GM12873 (cell line): ENCODE data around the gene KDM4B.

ENCODE experiments used
- TF ChIP-seq, protein P1 (sequence below): IDR thresholded peaks from 2 replicates; pipeline ENCODE4 v1.5.1; 2012; ENCODE audit warnings: low read depth, mild to moderate bottlenecking, moderate library complexity, low read length, control low read depth; ENCODE audit not compliant: insufficient read depth; ENCODE audit errors: missing control alignments

Gene KDM4B

DNA sequence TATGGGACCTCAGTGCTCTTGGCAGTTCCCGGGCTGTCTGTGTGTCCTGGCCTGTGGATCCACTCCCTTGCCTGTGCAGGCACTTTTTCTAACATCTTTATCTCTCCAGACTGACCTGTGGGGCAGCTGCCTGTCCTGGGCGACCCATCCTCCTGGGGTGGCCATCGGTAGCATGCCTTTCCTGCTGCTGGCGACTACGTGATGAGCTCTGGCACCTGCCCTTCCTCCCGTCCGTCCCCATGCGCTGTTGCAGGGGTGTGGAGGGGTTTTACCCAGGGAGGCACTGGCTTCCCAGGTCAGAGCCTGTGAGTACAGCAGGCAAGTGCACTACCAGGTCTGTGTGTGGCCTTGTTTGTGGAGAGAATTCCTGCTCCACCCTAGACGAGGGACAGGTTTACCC lies 93.3 kb downstream of the KDM4B start:
- TF ChIP-seq, protein P1, sequence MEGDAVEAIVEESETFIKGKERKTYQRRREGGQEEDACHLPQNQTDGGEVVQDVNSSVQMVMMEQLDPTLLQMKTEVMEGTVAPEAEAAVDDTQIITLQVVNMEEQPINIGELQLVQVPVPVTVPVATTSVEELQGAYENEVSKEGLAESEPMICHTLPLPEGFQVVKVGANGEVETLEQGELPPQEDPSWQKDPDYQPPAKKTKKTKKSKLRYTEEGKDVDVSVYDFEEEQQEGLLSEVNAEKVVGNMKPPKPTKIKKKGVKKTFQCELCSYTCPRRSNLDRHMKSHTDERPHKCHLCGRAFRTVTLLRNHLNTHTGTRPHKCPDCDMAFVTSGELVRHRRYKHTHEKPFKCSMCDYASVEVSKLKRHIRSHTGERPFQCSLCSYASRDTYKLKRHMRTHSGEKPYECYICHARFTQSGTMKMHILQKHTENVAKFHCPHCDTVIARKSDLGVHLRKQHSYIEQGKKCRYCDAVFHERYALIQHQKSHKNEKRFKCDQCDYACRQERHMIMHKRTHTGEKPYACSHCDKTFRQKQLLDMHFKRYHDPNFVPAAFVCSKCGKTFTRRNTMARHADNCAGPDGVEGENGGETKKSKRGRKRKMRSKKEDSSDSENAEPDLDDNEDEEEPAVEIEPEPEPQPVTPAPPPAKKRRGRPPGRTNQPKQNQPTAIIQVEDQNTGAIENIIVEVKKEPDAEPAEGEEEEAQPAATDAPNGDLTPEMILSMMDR = no peak

DNA sequence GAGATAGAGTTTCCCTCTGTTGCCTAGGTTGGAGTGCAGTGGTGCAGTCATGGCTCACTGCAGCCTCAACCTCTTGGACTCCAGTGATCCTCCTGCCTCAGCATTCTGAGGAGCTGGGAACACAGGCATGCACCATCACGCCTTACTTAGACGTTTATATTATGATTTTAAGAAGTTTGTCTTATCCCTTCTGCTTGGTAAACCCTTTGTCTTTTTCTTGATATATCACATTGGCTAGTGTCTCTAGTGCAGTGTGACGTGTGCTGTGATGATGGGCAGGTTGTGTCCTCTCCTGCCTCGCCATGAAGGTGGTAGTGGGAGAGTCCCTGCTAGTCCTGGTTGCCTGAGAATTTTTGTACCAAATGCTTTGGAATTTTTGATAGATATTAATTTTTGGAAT lies 93.9 kb downstream of the KDM4B start:
- TF ChIP-seq, protein P1 = no peak

DNA sequence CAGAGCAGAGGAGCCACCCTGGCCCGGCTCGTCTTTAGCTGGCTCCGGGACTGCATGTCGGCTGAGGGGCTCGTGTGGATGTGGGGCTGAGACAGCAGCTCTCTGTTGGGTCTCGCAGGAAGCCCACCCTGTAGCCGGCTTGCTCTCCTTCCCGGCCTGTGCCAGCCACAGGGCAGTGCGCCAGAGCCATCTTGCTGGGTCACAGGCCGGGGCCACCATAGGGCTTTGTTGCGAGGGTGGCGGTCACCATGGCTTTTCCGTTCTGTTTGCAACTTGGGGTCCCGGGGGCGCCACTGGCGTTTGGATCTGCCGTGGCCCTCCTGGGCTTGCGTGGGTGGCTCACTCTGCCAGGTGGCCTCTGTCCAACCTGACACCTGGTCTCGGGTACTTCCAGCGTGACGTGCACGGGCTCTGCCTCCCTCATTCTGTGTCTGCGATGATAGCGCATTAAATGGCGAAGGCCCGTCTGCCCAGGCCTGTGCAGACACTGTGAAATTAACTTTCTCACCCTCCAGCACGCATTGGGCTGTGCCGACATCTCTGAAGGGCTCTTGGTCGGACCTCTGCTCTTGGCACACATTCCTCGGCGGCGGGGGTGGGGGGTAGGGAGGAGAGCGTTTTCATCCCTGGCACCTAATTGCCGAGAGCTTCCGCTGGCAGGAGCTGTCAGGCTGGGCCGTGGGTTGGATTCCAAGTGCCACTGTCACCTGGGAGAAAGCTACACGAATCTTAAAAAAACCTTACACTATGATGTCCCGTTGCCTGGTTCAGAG lies 95.1 kb downstream of the KDM4B start:
- TF ChIP-seq, protein P1 = no peak

DNA sequence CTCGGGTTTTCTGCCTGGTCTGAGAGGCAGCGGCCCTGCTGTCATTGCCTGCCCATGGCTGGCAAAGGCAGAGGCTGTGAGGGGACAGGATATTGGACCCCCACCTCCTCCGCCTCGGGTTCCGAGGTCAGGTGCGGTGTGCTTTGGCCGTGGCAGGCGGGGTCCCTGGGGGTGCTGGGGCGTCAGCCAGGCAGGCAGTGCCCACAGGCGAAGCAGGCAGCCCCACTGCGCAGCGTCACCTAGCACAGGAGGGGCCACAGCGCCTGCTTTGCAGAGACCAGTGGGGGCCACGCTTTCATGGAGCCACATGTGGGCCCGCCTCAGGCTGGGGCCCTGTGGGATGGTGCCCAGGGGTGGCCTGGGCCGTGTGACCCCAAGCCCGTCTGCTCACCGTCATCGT lies 96.0 kb downstream of the KDM4B start:
- TF ChIP-seq, protein P1 = no peak

DNA sequence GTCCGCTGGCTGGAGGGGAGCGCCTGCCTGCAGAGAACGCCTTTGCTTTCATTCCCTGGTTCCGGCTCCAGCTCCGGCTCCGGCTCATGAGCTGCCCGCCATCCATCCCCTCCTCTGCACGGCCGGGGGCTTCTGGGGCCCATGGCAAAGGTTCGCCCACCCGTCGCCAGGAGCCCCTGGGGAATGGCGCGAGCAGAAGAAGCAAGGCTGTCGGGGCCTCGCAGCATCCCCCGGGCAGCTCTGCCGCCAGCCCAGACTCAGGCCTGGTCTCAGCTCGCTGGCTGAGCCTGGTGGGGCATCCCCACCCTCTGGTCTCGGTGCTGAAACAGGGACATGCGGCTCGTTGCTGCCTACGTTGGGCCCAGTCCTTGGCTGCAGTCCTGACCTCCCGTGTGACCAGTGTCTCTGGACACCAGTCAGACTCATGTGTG lies 96.8 kb downstream of the KDM4B start:
- TF ChIP-seq, protein P1 = no peak

DNA sequence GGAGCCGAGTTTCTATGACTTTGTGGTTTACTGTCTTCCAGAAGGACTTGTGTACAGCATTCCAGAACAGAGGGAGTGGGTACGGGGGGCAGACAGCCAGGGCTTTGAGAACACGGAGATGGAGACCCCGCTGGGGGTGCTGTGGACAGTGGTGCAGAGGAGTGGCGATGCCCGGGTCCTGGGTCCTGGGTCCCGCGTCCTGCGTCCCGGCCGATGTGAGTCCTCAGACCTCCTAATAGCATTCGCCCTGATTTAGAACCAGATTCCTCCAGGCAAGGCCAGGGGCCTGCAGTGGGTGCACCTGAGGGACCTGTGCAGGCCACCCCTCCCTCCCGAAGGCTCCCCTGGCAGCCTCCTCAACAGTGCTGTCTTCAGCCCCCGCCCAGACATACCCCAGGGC lies 97.9 kb downstream of the KDM4B start:
- TF ChIP-seq, protein P1 = no peak

DNA sequence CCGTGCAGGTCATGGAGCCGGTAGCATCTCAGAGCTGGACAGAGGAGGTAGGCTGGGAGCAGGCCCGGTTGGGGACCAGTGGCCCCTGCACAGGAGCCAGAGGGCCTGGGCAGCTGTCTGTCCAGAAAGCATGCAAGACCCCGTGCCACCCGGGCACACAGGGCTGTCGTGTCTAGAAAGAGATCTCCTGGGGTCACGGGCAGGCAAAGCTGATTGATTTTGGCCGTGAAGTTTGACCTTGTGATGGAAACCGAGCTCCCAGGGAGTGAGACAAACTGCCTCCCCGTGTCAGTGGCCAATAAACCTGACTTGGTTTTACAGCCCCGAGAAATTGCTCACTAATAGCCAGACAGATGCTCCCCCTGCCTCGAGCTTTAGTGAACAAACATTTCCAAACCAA lies 98.8 kb downstream of the KDM4B start:
- TF ChIP-seq, protein P1 = no peak
